Breast epithelium (tissue), 3 donors: ENCODE data around the gene AHDC1.

Source experiments
- POLR2A ChIP-seq: fragments of 450-650 bp; IDR thresholded peaks from one replicate; pipeline ENCODE4 v1.6.1; 2016; ENCODE audit warnings: antibody characterized with exemption, mild to moderate bottlenecking, moderate library complexity
- POLR2AphosphoS5 ChIP-seq, 3 donors: sonication (generic); formaldehyde crosslinking; IDR thresholded peaks; one replicate each; pipeline ENCODE4 v1.6.1; 2017; ENCODE audit warnings: antibody characterized with exemption in 3 of 3
- TF ChIP-seq, protein P1 (sequence below), 3 donors: fragments of 450-650 bp; IDR thresholded peaks; one replicate each; pipeline ENCODE4 v1.5.1; 2016 to 2017; ENCODE audit warnings: antibody characterized with exemption in 3 of 3, mild to moderate bottlenecking in 3 of 3, moderate library complexity in 3 of 3

DNA sequence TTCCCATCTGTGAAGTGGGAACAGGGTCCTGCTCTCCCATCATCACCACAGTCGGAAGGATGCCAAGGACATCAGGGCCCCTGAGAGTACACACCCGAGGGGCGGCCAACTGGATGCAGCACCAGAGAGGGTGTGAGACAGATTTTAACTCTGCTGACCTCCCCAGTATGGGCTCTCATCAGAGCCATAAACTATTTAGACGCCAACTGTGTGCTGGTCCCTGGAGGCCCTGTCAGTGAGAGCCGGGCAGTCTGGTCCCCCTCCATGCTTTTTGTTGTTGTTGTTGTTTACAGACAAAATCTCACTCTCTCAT lies 29.3 kb upstream of the AHDC1 start:
- TF ChIP-seq, protein P1, sequence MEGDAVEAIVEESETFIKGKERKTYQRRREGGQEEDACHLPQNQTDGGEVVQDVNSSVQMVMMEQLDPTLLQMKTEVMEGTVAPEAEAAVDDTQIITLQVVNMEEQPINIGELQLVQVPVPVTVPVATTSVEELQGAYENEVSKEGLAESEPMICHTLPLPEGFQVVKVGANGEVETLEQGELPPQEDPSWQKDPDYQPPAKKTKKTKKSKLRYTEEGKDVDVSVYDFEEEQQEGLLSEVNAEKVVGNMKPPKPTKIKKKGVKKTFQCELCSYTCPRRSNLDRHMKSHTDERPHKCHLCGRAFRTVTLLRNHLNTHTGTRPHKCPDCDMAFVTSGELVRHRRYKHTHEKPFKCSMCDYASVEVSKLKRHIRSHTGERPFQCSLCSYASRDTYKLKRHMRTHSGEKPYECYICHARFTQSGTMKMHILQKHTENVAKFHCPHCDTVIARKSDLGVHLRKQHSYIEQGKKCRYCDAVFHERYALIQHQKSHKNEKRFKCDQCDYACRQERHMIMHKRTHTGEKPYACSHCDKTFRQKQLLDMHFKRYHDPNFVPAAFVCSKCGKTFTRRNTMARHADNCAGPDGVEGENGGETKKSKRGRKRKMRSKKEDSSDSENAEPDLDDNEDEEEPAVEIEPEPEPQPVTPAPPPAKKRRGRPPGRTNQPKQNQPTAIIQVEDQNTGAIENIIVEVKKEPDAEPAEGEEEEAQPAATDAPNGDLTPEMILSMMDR (IDR thresholded peaks at IDR 0.05), result no peak
- TF ChIP-seq POLR2A (no peak), POLR2AphosphoS5 (IDR thresholded peaks at IDR 0.05) (no peak)
